ENCODE data around the gene RBM4. TPM values are rescaled to one million over a fixed set of nuclear protein-coding genes. Genes with fewer than 3 reads are reported as not detected.
A peak's percentile ranks its signal among the peaks of the same experiment; 100 is the strongest.

Gene RBM4
- total and polyA plus RNA-seq, 2 of the 13 experiments (the other 11 are each of a cell fraction or from before 2014, with no cell fraction given), result 126 to 136 TPM

DNA sequence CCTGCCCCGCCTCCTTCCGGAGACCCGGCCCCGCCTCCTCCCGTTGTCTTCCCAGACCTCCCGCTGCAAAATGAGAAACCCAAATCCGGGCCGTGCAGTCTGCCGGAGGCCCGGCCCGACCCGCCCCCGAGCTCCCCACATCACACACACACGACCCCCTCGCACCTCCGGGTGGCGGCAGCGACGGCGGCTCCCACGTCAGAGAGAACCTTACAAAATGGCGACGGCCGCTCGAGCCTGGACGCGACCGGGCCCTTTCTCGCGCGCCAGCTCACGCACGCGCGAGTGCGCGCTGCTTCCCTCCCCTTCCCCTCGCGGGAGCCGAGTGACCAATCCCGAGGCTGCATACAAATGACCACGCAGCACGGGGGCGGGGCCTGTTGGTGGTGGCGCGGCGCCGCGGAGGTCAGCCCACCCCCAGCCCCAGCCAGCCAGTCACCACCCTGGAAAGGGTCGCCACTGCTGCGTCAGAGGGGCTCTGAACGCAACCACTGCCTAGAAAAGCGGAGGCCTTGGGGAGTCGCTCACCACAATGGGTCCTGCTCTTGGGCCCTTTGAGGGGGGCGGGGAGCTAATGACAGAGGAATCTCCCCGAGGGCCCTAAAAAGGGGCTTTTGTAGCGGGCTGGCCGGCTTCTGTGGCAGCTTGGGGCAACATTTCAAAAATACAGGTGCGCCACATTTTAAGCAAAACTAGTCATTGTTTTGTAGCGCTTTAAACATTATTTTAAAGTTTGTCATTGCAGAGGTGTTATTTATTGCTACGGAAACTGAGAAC is 39.3 kb downstream of the RBM4 start, which contains the start of gene RBM4B (continued):
- TF ChIP-seq ATF7 (IDR thresholded peaks at IDR 0.05) (no peak), ATF7 (CRISPR knock-in tag; IDR thresholded peaks at IDR 0.05) (0 out of 2 replicates have a peak, but pooled peaks have one; percentile 26), SRSF1 (optimal IDR thresholded peaks at IDR 0.05; ENCODE audit: low read depth, low read length) (peak; percentile 76), ARNTL (CRISPR knock-in tag; IDR thresholded peaks at IDR 0.05) (peak; percentile 58), ZNF629 (CRISPR knock-in tag; conservative IDR thresholded peaks at IDR 0.05) (no peak), ZNF83 (CRISPR knock-in tag; IDR thresholded peaks at IDR 0.05; ENCODE audit: borderline replicate concordance) (no peak), ZNF562 (CRISPR knock-in tag; IDR thresholded peaks at IDR 0.05; ENCODE audit: borderline replicate concordance) (no peak), ZNF10 (CRISPR knock-in tag; IDR thresholded peaks at IDR 0.05; ENCODE audit: borderline replicate concordance, low read depth) (no peak), ARHGAP35 (CRISPR knock-in tag; IDR thresholded peaks at IDR 0.05; ENCODE audit: borderline replicate concordance) (no peak), NRL (CRISPR knock-in tag; IDR thresholded peaks at IDR 0.05; ENCODE audit: borderline replicate concordance) (no peak), ZNF556 (CRISPR knock-in tag; IDR thresholded peaks at IDR 0.05; ENCODE audit: borderline replicate concordance) (no peak; the same call in 1 of the 2 replicates), ZNF616 (CRISPR knock-in tag; IDR thresholded peaks at IDR 0.05; ENCODE audit: low read depth) (0 out of 2 replicates have a peak, but pooled peaks have one; percentile 42), KAT2B (IDR thresholded peaks at IDR 0.05; ENCODE audit: borderline replicate concordance, low read depth, low read length) (no peak), ETV5 (CRISPR knock-in tag; IDR thresholded peaks at IDR 0.05; ENCODE audit: borderline replicate concordance) (peak; percentile 37; the same call in 1 of the 2 replicates), ZNF225 (CRISPR knock-in tag; IDR thresholded peaks at IDR 0.05) (peak; percentile 81)
- TF ChIP-seq, protein P1, sequence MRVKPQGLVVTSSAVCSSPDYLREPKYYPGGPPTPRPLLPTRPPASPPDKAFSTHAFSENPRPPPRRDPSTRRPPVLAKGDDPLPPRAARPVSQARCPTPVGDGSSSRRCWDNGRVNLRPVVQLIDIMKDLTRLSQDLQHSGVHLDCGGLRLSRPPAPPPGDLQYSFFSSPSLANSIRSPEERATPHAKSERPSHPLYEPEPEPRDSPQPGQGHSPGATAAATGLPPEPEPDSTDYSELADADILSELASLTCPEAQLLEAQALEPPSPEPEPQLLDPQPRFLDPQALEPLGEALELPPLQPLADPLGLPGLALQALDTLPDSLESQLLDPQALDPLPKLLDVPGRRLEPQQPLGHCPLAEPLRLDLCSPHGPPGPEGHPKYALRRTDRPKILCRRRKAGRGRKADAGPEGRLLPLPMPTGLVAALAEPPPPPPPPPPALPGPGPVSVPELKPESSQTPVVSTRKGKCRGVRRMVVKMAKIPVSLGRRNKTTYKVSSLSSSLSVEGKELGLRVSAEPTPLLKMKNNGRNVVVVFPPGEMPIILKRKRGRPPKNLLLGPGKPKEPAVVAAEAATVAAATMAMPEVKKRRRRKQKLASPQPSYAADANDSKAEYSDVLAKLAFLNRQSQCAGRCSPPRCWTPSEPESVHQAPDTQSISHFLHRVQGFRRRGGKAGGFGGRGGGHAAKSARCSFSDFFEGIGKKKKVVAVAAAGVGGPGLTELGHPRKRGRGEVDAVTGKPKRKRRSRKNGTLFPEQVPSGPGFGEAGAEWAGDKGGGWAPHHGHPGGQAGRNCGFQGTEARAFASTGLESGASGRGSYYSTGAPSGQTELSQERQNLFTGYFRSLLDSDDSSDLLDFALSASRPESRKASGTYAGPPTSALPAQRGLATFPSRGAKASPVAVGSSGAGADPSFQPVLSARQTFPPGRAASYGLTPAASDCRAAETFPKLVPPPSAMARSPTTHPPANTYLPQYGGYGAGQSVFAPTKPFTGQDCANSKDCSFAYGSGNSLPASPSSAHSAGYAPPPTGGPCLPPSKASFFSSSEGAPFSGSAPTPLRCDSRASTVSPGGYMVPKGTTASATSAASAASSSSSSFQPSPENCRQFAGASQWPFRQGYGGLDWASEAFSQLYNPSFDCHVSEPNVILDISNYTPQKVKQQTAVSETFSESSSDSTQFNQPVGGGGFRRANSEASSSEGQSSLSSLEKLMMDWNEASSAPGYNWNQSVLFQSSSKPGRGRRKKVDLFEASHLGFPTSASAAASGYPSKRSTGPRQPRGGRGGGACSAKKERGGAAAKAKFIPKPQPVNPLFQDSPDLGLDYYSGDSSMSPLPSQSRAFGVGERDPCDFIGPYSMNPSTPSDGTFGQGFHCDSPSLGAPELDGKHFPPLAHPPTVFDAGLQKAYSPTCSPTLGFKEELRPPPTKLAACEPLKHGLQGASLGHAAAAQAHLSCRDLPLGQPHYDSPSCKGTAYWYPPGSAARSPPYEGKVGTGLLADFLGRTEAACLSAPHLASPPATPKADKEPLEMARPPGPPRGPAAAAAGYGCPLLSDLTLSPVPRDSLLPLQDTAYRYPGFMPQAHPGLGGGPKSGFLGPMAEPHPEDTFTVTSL (CRISPR knock-in tag; IDR thresholded peaks at IDR 0.05; ENCODE audit: borderline replicate concordance), result no peak; the same call in 1 of the 2 replicates
- TF ChIP-seq, protein P2, sequence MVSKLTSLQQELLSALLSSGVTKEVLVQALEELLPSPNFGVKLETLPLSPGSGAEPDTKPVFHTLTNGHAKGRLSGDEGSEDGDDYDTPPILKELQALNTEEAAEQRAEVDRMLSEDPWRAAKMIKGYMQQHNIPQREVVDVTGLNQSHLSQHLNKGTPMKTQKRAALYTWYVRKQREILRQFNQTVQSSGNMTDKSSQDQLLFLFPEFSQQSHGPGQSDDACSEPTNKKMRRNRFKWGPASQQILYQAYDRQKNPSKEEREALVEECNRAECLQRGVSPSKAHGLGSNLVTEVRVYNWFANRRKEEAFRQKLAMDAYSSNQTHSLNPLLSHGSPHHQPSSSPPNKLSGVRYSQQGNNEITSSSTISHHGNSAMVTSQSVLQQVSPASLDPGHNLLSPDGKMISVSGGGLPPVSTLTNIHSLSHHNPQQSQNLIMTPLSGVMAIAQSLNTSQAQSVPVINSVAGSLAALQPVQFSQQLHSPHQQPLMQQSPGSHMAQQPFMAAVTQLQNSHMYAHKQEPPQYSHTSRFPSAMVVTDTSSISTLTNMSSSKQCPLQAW (CRISPR knock-in tag; IDR thresholded peaks at IDR 0.05), result peak; percentile 50; the same call in 1 of the 2 replicates
- TF ChIP-seq, protein P3, sequence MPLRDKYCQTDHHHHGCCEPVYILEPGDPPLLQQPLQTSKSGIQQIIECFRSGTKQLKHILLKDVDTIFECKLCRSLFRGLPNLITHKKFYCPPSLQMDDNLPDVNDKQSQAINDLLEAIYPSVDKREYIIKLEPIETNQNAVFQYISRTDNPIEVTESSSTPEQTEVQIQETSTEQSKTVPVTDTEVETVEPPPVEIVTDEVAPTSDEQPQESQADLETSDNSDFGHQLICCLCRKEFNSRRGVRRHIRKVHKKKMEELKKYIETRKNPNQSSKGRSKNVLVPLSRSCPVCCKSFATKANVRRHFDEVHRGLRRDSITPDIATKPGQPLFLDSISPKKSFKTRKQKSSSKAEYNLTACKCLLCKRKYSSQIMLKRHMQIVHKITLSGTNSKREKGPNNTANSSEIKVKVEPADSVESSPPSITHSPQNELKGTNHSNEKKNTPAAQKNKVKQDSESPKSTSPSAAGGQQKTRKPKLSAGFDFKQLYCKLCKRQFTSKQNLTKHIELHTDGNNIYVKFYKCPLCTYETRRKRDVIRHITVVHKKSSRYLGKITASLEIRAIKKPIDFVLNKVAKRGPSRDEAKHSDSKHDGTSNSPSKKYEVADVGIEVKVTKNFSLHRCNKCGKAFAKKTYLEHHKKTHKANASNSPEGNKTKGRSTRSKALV (CRISPR knock-in tag; IDR thresholded peaks at IDR 0.05), result peak; percentile 74
- TF ChIP-seq, protein P4, sequence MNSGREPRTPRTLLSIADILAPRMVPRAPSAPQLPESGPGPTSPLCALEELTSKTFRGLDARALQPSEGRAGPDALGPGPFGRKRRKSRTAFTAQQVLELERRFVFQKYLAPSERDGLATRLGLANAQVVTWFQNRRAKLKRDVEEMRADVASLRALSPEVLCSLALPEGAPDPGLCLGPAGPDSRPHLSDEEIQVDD (CRISPR knock-in tag; IDR thresholded peaks at IDR 0.05; ENCODE audit: borderline replicate concordance), result peak; percentile 14; the same call in 1 of the 2 replicates

Measured in HepG2 (cell line).